ENCODE results near the gene CDH26. TPM values are rescaled to one million over a fixed set of nuclear protein-coding genes. Genes with fewer than 3 reads are reported as not detected.

Gene CDH26
- total and polyA plus RNA-seq, 9 of the 15 experiments (the other 6 are each of a cell fraction or from before 2014, with no cell fraction given), result 0.07 to 0.13 (median 0.10) TPM; not detected in 4

GRCh38 chr20:60036746-60037499 lies 78.7 kb downstream of the CDH26 start:
- no peak overlapping the region for H3K4me2 ChIP-seq (ENCODE audit: insufficient read depth, low read length)
- H3K27ac ChIP-seq (ENCODE audit: extremely low read depth, low read depth, low read length), result no peak overlapping the region
- no peaks in the 10 kb centered on the region for H3K79me2 ChIP-seq (ENCODE audit: control insufficient read depth, insufficient read depth, low read length)
- no peaks in the 10 kb centered on the region for H3K9me1 ChIP-seq (ENCODE audit: control insufficient read depth, insufficient read depth, low read length)
- ChIA-PET CTCF (ENCODE audit: low intra/inter-chr PET ratio) (no interaction called here), POLR2A (no interaction called here)
- FAIRE-seq, result no peak
- no TSS peak for BruUV-seq (replicated peaks)
- no peaks in the 10 kb centered on the region for H3K4me1 ChIP-seq (replicated peaks in 1 of 2; ENCODE audit: control insufficient read depth in 2 of 2, insufficient read depth in 2 of 2, low read length in 2 of 2)
- DNase-seq (ENCODE audit: extremely low read depth in 1 of 4, low spot score in 3 of 4), result no peak
- peaks cover 0 to 38% of the 10 kb centered on the region in 2 experiments; a peak in 2 of 5 replicates for H3K27me3 ChIP-seq (ENCODE audit: control insufficient read depth in 2 of 2, insufficient read depth in 2 of 2, low read length in 2 of 2)
- no peak overlapping the region for H2AFZ ChIP-seq (ENCODE audit: low read depth, low read length)
- no peak overlapping the region for H3K9ac ChIP-seq (ENCODE audit: insufficient read depth in 1 of 2, low read depth in 2 of 2, low read length in 2 of 2)
- WGBS (ENCODE audit: insufficient coverage, low coverage, missing lambda C conversion rate), result 0% methylated on average over 9 of the region's 10 CpGs
- no peaks in the 10 kb centered on the region for H3K36me3 ChIP-seq (ENCODE audit: control insufficient read depth, insufficient read depth, low read length)
- H3K4me3 ChIP-seq, result no peak overlapping the region
- in situ Hi-C loops (cut with MboI) (no loop called here), intact Hi-C loops (cut with micrococcal nuclease) (no loop called here)
- H3K9me3 ChIP-seq (replicated peaks; ENCODE audit: control insufficient read depth, insufficient read depth, low read depth, low read length), result no peaks in the 10 kb centered on the region
- ATAC-seq, result no peak
- no peaks in the 10 kb centered on the region for H4K20me1 ChIP-seq (replicated peaks; ENCODE audit: control insufficient read depth, insufficient read depth, low read length)
- TF ChIP-seq ZKSCAN1 (IDR thresholded peaks at IDR 0.05; ENCODE audit: low read depth, low read length) (no peak), SMAD1 (IDR thresholded peaks at IDR 0.05; ENCODE audit: low read depth, low read length, partially characterized antibody) (no peak), ZNF431 (CRISPR knock-in tag; IDR thresholded peaks at IDR 0.05) (no peak), CAMTA2 (CRISPR knock-in tag; conservative IDR thresholded peaks at IDR 0.05) (no peak), STAT5A (IDR thresholded peaks at IDR 0.05; ENCODE audit: borderline replicate concordance, low read length) (no peak), KLF16 (IDR thresholded peaks at IDR 0.05) (no peak), HLTF (IDR thresholded peaks at IDR 0.05) (no peak), ZNF766 (CRISPR knock-in tag; conservative IDR thresholded peaks at IDR 0.05) (no peak), SRF (CRISPR knock-in tag; IDR thresholded peaks at IDR 0.05) (no peak), PPARD (CRISPR knock-in tag; IDR thresholded peaks at IDR 0.05) (no peak), RERE (CRISPR knock-in tag; IDR thresholded peaks at IDR 0.05; ENCODE audit: borderline replicate concordance) (no peak), TFE3 (CRISPR knock-in tag; IDR thresholded peaks at IDR 0.05) (no peak), MAFG (tag; conservative IDR thresholded peaks at IDR 0.05) (no peak), TSC22D4 (tag; IDR thresholded peaks at IDR 0.05) (no peak), DACH1 (IDR thresholded peaks at IDR 0.05; ENCODE audit: partially characterized antibody) (no peak)
